HEK293 (cell line): ENCODE measurements around the gene TTLL5.

Experiments used
- CTCF ChIP-seq: fragments of 450-650 bp; formaldehyde crosslinking; IDR thresholded peaks from 2 replicates; pipeline ENCODE4 v1.5.1; 2016; ENCODE audit warnings: missing biosample characterization, missing genetic modification characterization
- REST ChIP-seq: fragments of 450-650 bp; formaldehyde crosslinking; IDR thresholded peaks from 2 replicates; pipeline ENCODE4 v1.5.1; 2016; ENCODE audit warnings: missing biosample characterization, missing genetic modification characterization
- ZNF426 ChIP-seq: fragments of 450-650 bp; formaldehyde crosslinking; IDR thresholded peaks from 2 replicates; pipeline ENCODE4 v1.5.1; 2017; ENCODE audit warnings: missing biosample characterization, missing genetic modification characterization, mild to moderate bottlenecking, inconsistent platforms, moderate library complexity
- ZNF530 ChIP-seq: fragments of 450-650 bp; formaldehyde crosslinking; IDR thresholded peaks from 2 replicates; pipeline ENCODE4 v1.5.1; 2016; ENCODE audit warnings: low read depth, missing biosample characterization, missing genetic modification characterization
- TF ChIP-seq, protein P1 (sequence below): fragments of 450-650 bp; formaldehyde crosslinking; IDR thresholded peaks from 2 replicates; pipeline ENCODE4 v1.5.1; 2016; ENCODE audit warnings: missing biosample characterization, missing genetic modification characterization, borderline replicate concordance

- no peak for TF ChIP-seq ZNF530 (tag by site-specific recombination)
- TF ChIP-seq, protein P1, sequence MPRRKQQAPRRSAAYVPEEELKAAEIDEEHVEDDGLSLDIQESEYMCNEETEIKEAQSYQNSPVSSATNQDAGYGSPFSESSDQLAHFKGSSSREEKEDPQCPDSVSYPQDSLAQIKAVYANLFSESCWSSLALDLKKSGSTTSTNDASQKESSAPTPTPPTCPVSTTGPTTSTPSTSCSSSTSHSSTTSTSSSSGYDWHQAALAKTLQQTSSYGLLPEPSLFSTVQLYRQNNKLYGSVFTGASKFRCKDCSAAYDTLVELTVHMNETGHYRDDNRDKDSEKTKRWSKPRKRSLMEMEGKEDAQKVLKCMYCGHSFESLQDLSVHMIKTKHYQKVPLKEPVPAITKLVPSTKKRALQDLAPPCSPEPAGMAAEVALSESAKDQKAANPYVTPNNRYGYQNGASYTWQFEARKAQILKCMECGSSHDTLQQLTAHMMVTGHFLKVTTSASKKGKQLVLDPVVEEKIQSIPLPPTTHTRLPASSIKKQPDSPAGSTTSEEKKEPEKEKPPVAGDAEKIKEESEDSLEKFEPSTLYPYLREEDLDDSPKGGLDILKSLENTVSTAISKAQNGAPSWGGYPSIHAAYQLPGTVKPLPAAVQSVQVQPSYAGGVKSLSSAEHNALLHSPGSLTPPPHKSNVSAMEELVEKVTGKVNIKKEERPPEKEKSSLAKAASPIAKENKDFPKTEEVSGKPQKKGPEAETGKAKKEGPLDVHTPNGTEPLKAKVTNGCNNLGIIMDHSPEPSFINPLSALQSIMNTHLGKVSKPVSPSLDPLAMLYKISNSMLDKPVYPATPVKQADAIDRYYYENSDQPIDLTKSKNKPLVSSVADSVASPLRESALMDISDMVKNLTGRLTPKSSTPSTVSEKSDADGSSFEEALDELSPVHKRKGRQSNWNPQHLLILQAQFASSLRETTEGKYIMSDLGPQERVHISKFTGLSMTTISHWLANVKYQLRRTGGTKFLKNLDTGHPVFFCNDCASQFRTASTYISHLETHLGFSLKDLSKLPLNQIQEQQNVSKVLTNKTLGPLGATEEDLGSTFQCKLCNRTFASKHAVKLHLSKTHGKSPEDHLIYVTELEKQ (tag by site-specific recombination): no peak
- TF ChIP-seq CTCF (tag by site-specific recombination): no peak
- TF ChIP-seq ZNF426: no peak
- no peak for TF ChIP-seq REST (tag by site-specific recombination)
Observed at GRCh38 chr14:75917946-75918335, 256.9 kb downstream of the TTLL5 start.
